Ectodermal cell (in vitro differentiated cells): ENCODE results near the gene E2F8.

Experiments used
- H3K27ac ChIP-seq: 2 replicates; pipeline ENCODE4 v1.7.0; 2013; ENCODE audit warnings: mild to moderate bottlenecking, low read depth, low read length; ENCODE audit not compliant: insufficient read depth, poor library complexity, severe bottlenecking
- H3K27me3 ChIP-seq: 2 replicates; pipeline ENCODE4 v1.7.0; 2013; ENCODE audit warnings: mild to moderate bottlenecking, low read length; ENCODE audit not compliant: insufficient read depth, control insufficient read depth, poor library complexity, severe bottlenecking
- H3K36me3 ChIP-seq: one replicate; pipeline ENCODE4 v1.7.0; 2013; ENCODE audit warnings: low read length; ENCODE audit not compliant: control insufficient read depth, insufficient read depth
- H3K4me1 ChIP-seq: one replicate; pipeline ENCODE4 v1.7.0; 2013; ENCODE audit warnings: low read length; ENCODE audit not compliant: control insufficient read depth, insufficient read depth
- H3K4me3 ChIP-seq: 2 replicates; pipeline ENCODE4 v1.7.0; 2013; ENCODE audit warnings: low read depth, low read length, control low read depth; ENCODE audit not compliant: insufficient read depth
- H3K9me3 ChIP-seq: 2 replicates; pipeline ENCODE4 v1.7.0; 2013; ENCODE audit warnings: mild to moderate bottlenecking, low read length, moderate library complexity; ENCODE audit not compliant: control insufficient read depth
- WGBS, 2 experiments: methylation state at CpG; one replicate each; pipeline ENCODE4 v1.1.7; 2013; ENCODE audit warnings: missing lambda C conversion rate in 2 of 2; 5-methylcytosine and 5-hydroxymethylcytosine counted together

The E2F8 gene

DNA sequence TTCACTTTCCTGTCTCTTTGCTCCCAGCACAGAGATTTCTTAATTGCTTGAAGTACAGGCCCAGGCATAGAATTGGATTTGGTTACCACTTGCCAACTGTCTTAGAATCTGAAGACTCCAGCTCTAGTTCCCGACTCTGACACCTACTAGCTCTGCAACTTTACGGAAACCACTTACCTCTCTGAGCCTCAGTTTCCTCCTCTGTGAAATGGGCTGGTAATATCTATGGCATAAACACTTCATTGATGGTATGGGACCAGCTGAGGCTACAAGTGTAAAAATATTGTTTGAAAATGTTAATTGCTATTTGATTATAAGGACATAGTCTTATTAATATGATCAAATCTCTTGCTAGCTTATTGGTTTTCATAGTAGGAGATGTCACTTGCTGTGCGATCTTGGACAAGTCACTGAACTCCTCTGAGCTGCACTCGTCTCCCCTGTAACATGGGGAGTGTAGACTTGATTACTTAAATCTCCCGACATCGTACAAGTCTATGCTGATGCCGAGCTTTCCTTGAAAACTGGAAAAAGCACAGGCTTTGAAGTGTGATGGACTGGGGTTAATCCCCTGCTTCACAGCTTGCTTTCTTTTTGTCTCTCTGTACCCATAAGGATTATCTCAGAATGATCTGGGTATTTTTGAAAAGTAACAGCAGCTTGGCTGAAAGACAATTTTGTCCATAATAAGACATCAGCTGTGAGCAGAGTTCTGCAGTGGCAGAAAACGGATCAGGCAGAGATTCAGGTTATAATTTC, 11.8 kb upstream of the E2F8 start:
- H3K9me3 ChIP-seq: no peaks in the 10 kb centered on the region
- no peaks in the 10 kb centered on the region for H3K27me3 ChIP-seq
- 79 to 84% methylated on average over 8 of the region's 8 CpGs for WGBS, 2 experiments
- H3K27ac ChIP-seq: no peak overlapping the region
- no peaks in the 10 kb centered on the region for H3K36me3 ChIP-seq
- no peak overlapping the region for H3K4me3 ChIP-seq
- H3K4me1 ChIP-seq: peaks cover 9% of the 10 kb centered on the region

DNA sequence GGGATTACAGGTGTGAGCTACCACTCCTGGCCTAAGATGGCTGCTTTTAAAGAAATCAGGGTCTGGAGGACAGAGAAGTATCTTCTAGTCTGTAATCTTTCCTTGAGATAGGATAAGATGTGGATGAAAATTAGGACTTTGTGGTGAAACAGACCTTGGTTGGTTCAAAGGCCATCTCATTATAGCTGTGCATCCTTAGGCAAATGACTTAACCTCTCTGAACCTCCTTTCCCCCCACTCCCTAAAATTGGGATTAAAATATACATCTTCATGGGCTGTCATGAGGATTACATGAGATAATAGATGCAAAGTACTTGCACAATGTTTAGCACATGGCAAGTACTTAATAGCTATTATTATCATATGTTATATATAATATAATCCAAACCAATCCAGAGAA, 10.8 kb upstream of the E2F8 start:
- Histone ChIP-seq H3K27me3 (no peaks in the 10 kb centered on the region), H3K4me1 (peaks cover 9% of the 10 kb centered on the region), H3K27ac (no peak overlapping the region), H3K9me3 (no peaks in the 10 kb centered on the region), H3K4me3 (no peak overlapping the region), H3K36me3 (no peaks in the 10 kb centered on the region)

DNA sequence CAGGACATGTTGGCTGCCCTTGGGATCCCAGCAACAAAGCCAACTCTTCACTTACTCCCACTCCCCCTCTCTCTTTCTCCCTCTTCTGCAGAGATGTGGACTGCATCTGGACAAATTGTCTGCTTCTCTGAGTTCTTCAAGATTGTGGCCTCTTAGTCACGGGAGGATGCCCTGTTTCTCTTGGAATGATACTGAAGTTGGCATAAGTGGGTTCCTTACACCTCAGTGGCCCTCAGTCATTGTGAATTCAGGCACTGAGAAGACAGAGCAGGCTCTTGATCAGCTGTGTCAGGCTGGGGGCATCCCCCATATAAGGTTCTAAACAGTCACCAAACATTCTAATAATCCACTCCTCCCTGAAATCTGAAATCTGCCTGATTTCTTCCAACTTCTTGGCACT, 6.1 kb upstream of the E2F8 start:
- no peaks in the 10 kb centered on the region for H3K36me3 ChIP-seq
- H3K4me3 ChIP-seq: no peak overlapping the region
- peaks cover 29% of the 10 kb centered on the region for H3K27me3 ChIP-seq
- H3K9me3 ChIP-seq: no peaks in the 10 kb centered on the region
- WGBS, 2 experiments: 92 to 100% methylated on average over 1 of the region's 1 CpG
- no peak overlapping the region for H3K27ac ChIP-seq
- H3K4me1 ChIP-seq: no peaks in the 10 kb centered on the region

DNA sequence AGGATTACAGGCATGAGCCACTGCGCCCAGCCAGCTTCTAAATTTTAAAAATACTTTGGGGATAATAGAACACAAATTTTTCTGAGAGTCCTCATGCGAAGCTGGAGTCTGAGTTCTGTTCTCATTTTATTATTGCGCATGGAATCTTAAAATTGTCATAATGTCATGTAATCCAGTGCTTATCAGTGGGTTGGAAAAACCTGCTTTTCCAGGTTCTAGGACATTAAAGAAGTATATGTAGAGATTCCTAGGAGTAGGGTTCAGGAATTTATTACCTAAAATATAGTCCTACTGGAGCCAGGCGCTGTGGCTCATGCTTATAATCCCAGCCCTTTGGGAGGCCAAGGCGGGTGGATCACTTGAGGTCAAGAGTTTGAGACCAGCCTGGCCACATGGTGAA, 4.6 kb upstream of the E2F8 start:
- Histone ChIP-seq H3K4me3 (no peak overlapping the region), H3K4me1 (no peaks in the 10 kb centered on the region), H3K36me3 (no peaks in the 10 kb centered on the region), H3K27me3 (peaks cover 34% of the 10 kb centered on the region), H3K9me3 (no peaks in the 10 kb centered on the region), H3K27ac (no peak overlapping the region)
- WGBS, 2 experiments: 76 to 79% methylated on average over 5 of the region's 5 CpGs

DNA sequence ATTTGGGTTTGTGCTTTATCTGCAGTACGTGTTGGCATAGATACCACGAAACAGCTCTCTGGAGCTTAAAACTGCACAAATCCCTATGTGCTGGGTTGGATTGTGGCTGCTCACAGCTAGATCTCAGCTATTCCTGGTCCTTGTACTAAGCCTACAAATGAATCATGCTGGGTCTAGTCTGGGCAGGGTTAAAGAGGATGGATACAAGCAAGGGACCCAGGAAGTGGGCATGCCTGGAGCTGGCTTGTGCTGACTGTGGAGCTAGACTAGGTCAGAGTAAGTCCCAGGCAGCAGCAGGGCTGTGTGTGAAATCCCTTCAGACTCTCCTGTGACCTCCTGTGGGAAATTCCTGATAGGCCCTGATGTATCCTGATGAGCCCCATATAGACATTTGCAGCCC, 3.9 kb upstream of the E2F8 start:
- H3K4me3 ChIP-seq: no peak overlapping the region
- H3K27me3 ChIP-seq: peaks cover 34% of the 10 kb centered on the region
- peaks cover 3% of the 10 kb centered on the region for H3K4me1 ChIP-seq
- no peaks in the 10 kb centered on the region for H3K36me3 ChIP-seq
- no peak overlapping the region for H3K27ac ChIP-seq
- no peaks in the 10 kb centered on the region for H3K9me3 ChIP-seq
- 92 to 96% methylated on average over 2 of the region's 2 CpGs for WGBS, 2 experiments

DNA sequence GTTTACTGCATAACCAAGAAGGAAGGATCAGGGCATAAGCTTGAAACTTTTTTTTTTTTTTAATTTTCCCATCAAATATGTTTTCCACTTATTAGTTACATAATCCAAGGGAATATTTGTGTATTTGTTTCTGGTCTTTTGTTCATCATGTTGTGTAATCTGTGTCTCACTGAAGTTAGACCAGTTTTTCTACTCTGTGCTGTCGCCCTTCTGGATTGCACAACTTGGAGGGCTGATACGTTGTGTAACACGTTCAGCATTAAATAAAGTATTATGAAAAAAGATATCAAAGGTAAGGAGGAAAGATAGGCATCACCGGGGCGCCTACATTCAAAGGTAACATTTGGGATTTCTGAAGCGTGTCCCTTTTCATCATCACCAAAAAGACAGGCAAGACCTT, 3.3 kb upstream of the E2F8 start:
- WGBS, 2 experiments: 91% methylated on average over 6 of the region's 6 CpGs
- Histone ChIP-seq H3K4me1 (peaks cover 3% of the 10 kb centered on the region), H3K9me3 (no peaks in the 10 kb centered on the region), H3K36me3 (no peaks in the 10 kb centered on the region), H3K27me3 (peaks cover 34% of the 10 kb centered on the region), H3K27ac (no peak overlapping the region), H3K4me3 (no peak overlapping the region)

DNA sequence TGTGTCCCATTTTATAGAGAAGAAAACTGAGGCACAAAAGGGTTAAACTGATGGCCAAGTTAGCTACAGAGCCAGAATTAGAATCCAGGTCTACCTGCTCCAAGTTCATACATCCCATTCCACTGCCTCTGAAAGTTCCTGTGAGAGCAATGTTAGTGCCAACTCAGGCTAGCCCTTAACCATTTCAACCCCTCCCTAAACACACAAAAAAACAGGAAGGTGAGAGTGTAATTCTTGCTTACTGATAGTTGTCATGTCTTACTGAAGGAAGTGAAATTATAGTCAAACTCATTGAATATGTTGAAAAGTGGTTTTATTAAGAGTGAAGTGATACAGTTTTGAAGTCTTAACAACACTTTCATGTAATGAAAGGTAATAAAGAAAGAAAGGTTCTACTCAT, 2.9 kb upstream of the E2F8 start:
- Histone ChIP-seq H3K27me3 (peaks cover 34% of the 10 kb centered on the region), H3K36me3 (no peaks in the 10 kb centered on the region), H3K27ac (no peak overlapping the region), H3K4me3 (no peak overlapping the region), H3K4me1 (peaks cover 3% of the 10 kb centered on the region), H3K9me3 (no peaks in the 10 kb centered on the region)

DNA sequence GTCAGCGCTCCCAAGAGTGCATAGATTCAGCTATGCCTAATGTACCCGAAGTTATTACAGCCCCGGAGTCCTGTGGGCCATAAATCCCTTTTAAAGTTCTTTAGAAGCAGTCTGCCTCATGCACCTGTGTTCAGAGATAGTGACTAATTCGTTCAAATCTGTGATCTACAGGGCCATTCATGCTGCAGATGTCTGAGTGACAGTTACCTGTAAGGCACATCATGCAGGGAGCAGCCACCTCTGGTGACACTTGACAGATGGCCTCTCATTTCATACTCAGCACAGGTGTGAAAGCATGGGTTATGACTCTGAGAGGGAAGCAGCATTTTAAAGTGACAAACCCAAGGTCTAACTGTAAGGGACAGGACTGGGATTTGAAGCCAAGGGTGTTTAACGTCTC, 2.4 kb upstream of the E2F8 start:
- Histone ChIP-seq H3K27ac (no peak overlapping the region), H3K27me3 (peaks cover 34% of the 10 kb centered on the region), H3K4me1 (peaks cover 3% of the 10 kb centered on the region), H3K4me3 (no peak overlapping the region), H3K9me3 (no peaks in the 10 kb centered on the region), H3K36me3 (no peaks in the 10 kb centered on the region)
- 69 to 70% methylated on average over 5 of the region's 5 CpGs for WGBS, 2 experiments

DNA sequence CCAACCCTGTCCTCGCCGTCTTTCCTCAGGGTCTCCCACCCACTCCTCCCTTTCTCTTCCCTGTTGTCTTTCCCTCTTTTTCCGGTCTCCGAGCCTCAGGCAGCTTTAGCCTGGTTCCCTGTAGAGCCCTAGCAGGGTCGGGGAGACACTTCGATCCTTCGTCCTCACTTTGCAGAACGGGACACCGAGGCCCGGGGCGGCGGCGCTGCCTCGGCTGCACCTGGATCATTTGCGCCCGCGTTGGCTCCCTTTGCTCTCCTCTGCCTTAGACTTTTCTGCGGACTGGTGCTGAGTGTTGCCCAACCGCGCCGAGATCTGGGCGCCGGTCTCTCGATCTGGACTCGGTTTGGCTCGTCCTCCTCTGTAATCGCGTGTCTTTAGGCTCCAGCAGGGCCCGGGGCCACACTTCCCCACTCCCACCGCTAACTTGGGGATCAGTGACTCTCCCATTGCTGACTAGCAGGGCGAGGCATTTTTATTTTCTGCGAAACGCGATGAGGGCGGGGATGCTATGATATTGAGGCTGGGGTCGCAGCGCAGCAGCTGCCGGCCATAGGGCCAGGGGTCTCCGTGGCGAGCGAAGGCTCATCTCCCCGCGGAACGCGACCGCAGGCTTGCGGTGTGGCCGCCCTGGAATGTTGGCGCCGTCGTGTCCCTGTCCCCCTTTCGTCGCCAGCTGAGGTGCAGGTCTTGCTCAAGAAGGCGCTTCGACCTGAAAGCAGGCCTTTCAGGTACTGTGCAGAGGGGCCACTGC, 1.6 kb upstream of the E2F8 start:
- no peak overlapping the region for H3K27ac ChIP-seq
- WGBS, 2 experiments: 6 to 7% methylated on average over 55 of the region's 55 CpGs
- H3K9me3 ChIP-seq: no peaks in the 10 kb centered on the region
- peaks cover 34% of the 10 kb centered on the region for H3K27me3 ChIP-seq
- peaks cover under 1% of the 10 kb centered on the region for H3K36me3 ChIP-seq
- peaks cover 3% of the 10 kb centered on the region for H3K4me1 ChIP-seq
- H3K4me3 ChIP-seq: peak overlapping the region; percentile 72

DNA sequence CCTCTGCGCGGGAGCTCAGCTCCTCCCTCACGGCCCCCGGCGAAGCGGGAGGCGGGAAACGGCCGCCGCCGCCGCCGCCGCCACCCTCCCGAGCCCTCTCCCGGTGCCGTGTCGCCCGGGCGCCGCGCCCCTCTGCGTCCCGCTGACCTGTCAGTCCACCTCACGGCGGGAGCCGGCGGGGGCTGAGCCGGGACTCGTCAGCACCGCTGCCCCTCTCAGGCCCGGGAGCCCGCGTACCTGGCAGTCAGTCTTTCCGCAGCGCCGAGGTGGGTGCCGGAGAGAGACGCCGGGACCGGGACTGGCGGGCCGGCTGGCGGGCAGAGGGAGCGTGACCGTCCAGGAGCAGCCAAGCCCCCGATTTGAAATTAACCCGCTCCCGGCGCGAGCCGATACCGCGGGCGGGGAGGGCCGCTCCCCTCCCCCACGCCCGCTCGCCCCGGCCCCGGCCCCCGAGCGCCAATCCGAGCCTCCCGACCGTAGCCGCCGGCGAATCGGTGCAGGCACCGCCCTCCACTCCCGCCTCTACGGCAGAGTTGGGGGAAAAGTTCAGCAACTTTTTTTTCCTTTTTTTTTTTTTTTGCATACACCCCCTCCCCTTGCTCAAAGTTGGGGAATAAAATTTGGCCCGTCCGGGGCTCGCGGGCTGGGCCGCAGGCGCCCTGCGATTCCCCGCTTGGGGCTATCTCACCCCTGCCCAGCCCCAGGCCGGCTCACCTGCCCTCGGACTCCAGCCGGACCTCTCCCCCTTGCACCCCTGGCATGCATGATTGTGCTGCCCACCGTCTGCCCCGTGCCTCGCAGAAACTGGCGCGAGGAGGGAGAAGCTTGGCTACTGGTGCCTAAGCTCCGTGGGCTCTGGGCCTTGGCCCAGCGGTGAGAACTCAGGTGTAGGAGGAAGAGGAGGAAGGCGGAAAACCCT, 774 bp upstream of the E2F8 start:
- Histone ChIP-seq H3K4me1 (peaks cover 3% of the 10 kb centered on the region), H3K27ac (no peak overlapping the region)

More for the DNA sequence above, 774 bp upstream of the E2F8 start:
- H3K9me3 ChIP-seq: no peaks in the 10 kb centered on the region
- H3K36me3 ChIP-seq: peaks cover 9% of the 10 kb centered on the region
- 0% methylated on average over 89 to 92 of the region's 92 CpGs for WGBS, 2 experiments
- H3K27me3 ChIP-seq: peaks cover 34% of the 10 kb centered on the region
- peak overlapping the region; percentile 72 for H3K4me3 ChIP-seq
